Activated naive CD8-positive, alpha-beta T cell treated with anti-CD3 and anti-CD28 coated beads for 36 hours (primary cell): Measurements from ENCODE around the gene CCDC174. TPM values are rescaled to one million over a fixed set of nuclear protein-coding genes. Genes with fewer than 3 reads are reported as not detected.

Source experiments
- DNase-seq: peaks from one replicate; pipeline ENCODE4 v3.0.0; 2021
- H3K27ac Mint-ChIP-seq: one replicate; pipeline ENCODE4 v1.8.0; 2022; ENCODE audit warnings: mild to moderate bottlenecking, moderate library complexity, mixed read lengths
- H3K27me3 Mint-ChIP-seq: one replicate; pipeline ENCODE4 v1.8.0; 2022; ENCODE audit warnings: mild to moderate bottlenecking, mixed read lengths
- H3K36me3 Mint-ChIP-seq: one replicate; pipeline ENCODE4 v1.8.0; 2021; ENCODE audit warnings: mild to moderate bottlenecking, mixed read lengths
- H3K4me1 Mint-ChIP-seq: one replicate; pipeline ENCODE4 v1.8.0; 2021; ENCODE audit warnings: mixed read lengths
- H3K4me3 Mint-ChIP-seq: one replicate; pipeline ENCODE4 v1.8.0; 2022; ENCODE audit warnings: mild to moderate bottlenecking, moderate library complexity, mixed read lengths
- H3K9me3 Mint-ChIP-seq: one replicate; pipeline ENCODE4 v1.8.0; 2022; ENCODE audit warnings: mixed read lengths
- total RNA-seq, 2 experiments: library from RNA; stranded (reverse); gene quantifications; one replicate each; pipeline ENCODE4 v1.2.3, GENCODE V29; 2021

CCDC174 gene
- total RNA-seq, 2 experiments from 2014 or later = 16.1 to 18.6 TPM

DNA sequence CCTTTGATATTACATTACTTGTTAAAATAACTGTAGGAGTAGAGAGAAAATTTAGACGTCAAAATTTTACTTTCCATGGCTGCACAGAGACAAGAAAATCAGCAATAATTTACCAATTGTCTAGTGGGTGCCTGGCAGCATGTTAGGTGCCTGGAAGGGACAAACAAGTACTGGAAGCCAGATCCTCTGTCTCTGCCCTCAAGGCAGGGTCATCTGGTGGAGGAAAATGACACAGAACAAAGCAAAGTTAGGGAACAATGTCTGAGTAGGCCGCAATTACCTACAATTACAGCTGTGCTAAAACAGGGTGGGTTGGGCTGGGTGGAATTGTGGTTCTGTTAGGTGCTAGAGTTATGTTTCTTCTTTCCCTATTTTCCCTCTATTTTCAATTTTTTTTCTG lies 7.4 kb downstream of the CCDC174 start:
- H3K27me3 Mint-ChIP-seq = no peaks in the 10 kb centered on the region
- no peak overlapping the region for H3K27ac Mint-ChIP-seq
- H3K4me1 Mint-ChIP-seq = peaks cover 29% of the 10 kb centered on the region
- no peaks in the 10 kb centered on the region for H3K9me3 Mint-ChIP-seq
- no peak for DNase-seq
- H3K4me3 Mint-ChIP-seq = no peak overlapping the region
- peaks cover 27% of the 10 kb centered on the region for H3K36me3 Mint-ChIP-seq

DNA sequence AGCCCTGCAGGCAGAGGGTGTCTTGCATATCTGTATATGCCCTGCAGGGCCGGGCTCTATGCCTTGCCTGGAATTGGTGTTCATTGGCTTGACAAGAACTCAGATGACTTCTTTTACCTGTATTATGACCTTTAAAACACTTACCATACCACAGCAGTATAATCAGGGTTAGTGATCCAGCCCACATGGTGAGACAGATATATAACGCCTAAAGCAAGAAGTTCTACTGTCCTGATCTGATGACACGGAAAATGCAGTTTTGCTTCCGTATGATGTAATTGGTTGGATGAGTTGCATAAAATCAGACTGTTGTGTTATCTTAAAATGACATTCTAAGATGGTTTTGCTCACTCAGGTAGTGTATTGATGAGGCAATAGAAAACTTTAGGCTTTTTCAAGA lies 9.4 kb downstream of the CCDC174 start:
- no peaks in the 10 kb centered on the region for H3K27me3 Mint-ChIP-seq
- H3K27ac Mint-ChIP-seq = peak overlapping the region; percentile 85
- H3K4me1 Mint-ChIP-seq = peaks cover 22% of the 10 kb centered on the region
- no peak overlapping the region for H3K4me3 Mint-ChIP-seq
- no peak for DNase-seq
- H3K9me3 Mint-ChIP-seq = no peaks in the 10 kb centered on the region
- H3K36me3 Mint-ChIP-seq = peaks cover 30% of the 10 kb centered on the region

DNA sequence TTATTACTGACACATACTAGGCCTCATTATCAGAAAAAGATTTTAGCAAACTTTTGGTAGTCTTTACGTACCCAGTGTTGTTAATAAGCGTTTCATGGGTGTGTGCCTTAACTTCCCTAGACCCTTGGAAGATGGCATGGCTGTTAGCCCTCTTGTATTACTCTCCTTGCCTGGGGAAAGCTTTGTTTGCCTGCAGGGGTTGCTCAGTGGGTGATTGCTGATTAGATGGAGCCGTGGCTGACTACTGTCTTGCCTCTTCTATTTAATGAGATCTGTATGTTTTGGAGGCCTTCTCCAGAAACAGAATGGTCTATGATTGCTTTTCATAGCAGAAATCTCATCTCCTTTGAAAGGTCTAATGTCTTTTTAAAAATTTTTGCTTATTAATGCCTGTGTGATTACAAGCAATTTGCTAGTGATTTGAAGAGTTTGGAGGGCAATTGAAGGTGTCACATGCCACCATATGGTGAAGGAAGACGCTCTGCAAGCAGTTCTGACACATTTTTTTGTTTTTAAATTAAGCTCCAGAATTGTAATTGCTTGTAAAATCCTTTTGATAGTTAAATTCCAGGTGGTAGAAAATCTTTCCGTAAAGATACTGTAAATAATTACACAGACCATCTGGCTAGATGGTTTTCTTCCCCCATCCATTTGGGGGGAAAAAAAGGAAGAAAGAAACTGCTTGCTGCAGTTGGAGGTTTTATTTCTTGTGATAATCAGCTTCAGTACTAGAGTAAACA lies 12.0 kb downstream of the CCDC174 start:
- no peaks in the 10 kb centered on the region for H3K27me3 Mint-ChIP-seq
- peaks cover 23% of the 10 kb centered on the region for H3K36me3 Mint-ChIP-seq
- no peak for DNase-seq
- peak overlapping the region; percentile 42 for H3K27ac Mint-ChIP-seq
- H3K4me1 Mint-ChIP-seq = peaks cover 9% of the 10 kb centered on the region
- H3K4me3 Mint-ChIP-seq = no peak overlapping the region
- no peaks in the 10 kb centered on the region for H3K9me3 Mint-ChIP-seq

DNA sequence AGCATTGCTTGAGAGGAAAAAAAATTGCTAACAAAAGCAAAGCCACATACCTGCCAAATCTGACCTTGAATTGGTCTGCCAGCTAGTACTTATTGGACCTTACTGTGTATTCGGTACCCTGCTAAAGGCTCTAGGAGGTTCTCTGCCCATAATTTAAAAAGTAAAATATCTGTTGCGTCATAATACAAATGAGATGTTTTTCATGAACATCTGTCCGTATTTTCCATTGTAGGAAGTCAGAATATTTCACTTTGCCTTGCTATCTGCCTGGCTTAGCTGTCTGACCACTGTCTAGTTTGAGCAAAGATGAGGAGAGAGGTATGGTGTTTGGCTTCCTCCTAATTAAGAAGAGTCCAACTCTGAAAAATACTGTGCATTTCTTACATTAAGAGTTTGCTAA lies 12.6 kb downstream of the CCDC174 start:
- H3K9me3 Mint-ChIP-seq = no peaks in the 10 kb centered on the region
- DNase-seq = no peak
- H3K27me3 Mint-ChIP-seq = no peaks in the 10 kb centered on the region
- H3K4me1 Mint-ChIP-seq = peaks cover 9% of the 10 kb centered on the region
- H3K27ac Mint-ChIP-seq = peak overlapping the region; percentile 16
- peaks cover 23% of the 10 kb centered on the region for H3K36me3 Mint-ChIP-seq
- no peak overlapping the region for H3K4me3 Mint-ChIP-seq

DNA sequence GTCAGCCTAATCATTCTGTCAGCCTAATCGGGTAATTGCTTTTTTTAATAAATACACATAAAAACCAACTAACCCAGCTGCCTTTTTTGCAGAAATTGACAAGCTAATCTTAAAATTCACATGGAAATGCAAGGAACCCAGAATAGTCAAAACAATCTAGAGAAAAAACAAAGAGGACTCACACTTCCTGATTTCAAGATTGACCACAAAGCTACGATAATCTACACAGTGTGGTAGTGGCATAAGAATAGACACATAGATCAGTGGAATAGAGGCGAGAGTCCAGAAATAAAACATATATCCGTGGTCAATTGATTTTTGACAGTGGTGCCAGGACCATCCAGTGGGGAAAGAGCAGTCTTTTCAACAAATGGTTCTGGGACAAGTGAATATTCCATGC lies 21.0 kb downstream of the CCDC174 start:
- Mint-ChIP-seq H3K36me3 (peaks cover 6% of the 10 kb centered on the region), H3K27ac (no peak overlapping the region), H3K27me3 (no peaks in the 10 kb centered on the region), H3K4me3 (no peak overlapping the region), H3K4me1 (no peaks in the 10 kb centered on the region), H3K9me3 (no peaks in the 10 kb centered on the region)
- DNase-seq = no peak

DNA sequence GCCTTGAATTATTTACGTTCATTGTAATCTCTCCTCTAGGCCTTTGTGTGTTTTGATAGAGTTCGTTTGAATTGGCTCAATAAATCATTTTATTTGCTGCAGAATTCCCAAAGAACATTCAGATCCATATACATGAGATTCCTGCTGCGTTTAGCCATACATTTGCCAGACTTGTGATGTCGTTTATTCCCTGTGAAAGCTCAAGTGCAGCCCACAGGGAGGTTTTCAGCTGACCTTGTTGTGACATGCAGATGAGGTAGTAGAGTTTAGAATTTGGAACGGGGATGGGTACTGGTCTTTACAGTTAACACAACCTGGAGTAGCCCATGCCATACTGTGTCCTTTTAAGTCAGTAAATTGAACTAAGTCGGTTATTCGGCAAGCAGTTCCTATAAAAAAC lies 23.3 kb downstream of the CCDC174 start, which contains the start of gene C3orf20:
TSS of gene C3orf20 (plus strand) at position 301 of the 400 bp plus-strand sequence. CDS start 7,573 bp downstream, outside the sequence.
- no peak within 1 kb of the TSS for H3K27ac Mint-ChIP-seq
- no peak within 1 kb of the TSS for H3K4me3 Mint-ChIP-seq
- H3K4me1 Mint-ChIP-seq = no peaks in the 10 kb centered on the region
- no peaks in the 10 kb centered on the region for H3K9me3 Mint-ChIP-seq
- H3K36me3 Mint-ChIP-seq = peaks cover 5% of the 10 kb centered on the region
- DNase-seq = no peak
- no peaks in the 10 kb centered on the region for H3K27me3 Mint-ChIP-seq

DNA sequence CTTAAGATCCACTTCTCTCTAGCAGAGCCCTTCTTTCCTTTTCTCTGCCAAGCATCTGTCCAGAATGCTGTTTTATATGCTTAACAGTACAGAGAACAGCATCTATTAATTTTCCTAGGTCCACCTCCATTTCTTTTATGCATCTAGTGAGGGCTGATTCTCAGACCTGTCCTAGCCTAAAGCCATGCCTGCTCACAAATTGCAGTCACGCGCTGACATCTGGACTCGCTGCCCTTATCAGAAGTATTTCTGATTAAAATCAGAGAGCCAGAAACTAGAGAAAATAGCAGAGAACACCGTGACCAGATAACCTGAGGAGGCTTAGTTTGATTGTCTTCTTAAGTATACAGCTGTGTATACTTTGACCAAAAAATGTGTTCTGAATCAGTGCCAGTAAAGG lies 25.3 kb downstream of the CCDC174 start:
- H3K36me3 Mint-ChIP-seq = peaks cover 7% of the 10 kb centered on the region
- no peak for DNase-seq
- peaks cover 6% of the 10 kb centered on the region for H3K9me3 Mint-ChIP-seq
- H3K27ac Mint-ChIP-seq = no peak overlapping the region
- H3K27me3 Mint-ChIP-seq = no peaks in the 10 kb centered on the region
- no peaks in the 10 kb centered on the region for H3K4me1 Mint-ChIP-seq
- H3K4me3 Mint-ChIP-seq = no peak overlapping the region

DNA sequence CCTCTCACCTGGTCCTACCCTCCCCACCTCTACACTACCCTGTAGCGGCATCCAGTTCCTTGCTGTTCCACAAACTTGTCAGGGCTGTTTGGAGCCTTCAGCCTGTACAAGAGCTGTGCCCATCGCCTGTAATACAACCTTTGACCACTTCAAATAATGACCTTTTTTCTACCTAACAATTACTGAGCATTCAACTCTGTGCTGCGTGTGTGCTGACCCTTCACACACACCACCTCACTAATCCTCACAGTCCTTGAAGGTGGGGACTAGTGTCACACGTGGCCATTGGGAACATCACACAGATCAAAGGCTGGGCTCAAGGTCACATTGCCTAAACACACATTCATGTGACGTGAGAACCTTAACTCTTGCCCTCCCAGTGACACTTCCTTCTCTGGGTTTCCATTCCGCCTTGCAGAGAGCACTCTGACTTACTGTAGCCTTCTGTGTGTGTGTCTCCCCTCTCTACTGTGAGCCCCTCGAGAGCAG lies 26.5 kb downstream of the CCDC174 start:
- H3K9me3 Mint-ChIP-seq = peaks cover 6% of the 10 kb centered on the region
- no peak for DNase-seq
- H3K36me3 Mint-ChIP-seq = peaks cover 5% of the 10 kb centered on the region
- no peak overlapping the region for H3K4me3 Mint-ChIP-seq
- no peaks in the 10 kb centered on the region for H3K4me1 Mint-ChIP-seq
- no peaks in the 10 kb centered on the region for H3K27me3 Mint-ChIP-seq
- no peak overlapping the region for H3K27ac Mint-ChIP-seq

DNA sequence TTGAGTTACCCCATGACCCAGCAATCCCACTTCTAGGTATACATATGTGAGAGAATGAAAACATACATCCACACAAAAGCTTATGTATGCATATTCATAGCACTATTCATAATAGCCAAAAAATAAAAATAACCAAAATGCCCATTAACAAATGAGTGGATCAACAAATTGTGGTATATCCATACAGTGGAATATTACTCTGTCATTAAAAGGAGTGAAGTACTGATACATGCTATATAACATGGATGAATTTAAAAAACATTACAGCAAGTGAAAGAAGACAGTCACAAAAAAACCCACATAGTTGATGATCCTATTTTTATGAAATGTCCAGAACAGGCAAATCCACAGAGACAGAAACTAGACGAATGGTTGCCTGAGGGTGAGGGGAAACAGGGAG lies 28.6 kb downstream of the CCDC174 start:
- peaks cover 4% of the 10 kb centered on the region for H3K36me3 Mint-ChIP-seq
- H3K27ac Mint-ChIP-seq = no peak overlapping the region
- no peak for DNase-seq
- H3K4me1 Mint-ChIP-seq = no peaks in the 10 kb centered on the region
- no peaks in the 10 kb centered on the region for H3K27me3 Mint-ChIP-seq
- H3K4me3 Mint-ChIP-seq = no peak overlapping the region
- H3K9me3 Mint-ChIP-seq = peaks cover 6% of the 10 kb centered on the region

DNA sequence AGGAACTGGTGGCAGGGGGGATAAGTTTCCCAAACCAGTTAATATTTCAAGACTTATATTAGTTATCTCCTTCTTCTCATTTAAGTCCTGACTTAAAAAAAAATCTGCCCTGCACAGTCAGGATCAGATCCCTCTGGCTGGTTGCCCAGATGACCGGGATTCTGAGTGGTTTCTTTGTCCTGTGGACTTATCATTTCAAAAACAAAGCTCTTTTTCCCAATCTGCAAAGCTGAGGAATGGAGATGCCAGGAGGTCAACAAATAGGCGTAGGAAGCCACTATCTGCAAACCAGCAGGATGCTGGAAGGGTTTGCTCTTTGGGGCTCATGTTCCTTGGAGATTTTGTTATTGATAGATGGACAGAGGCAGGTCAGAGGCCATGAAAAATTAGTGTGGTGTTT lies 29.2 kb downstream of the CCDC174 start:
- Mint-ChIP-seq H3K4me1 (peaks cover 5% of the 10 kb centered on the region), H3K36me3 (peaks cover 4% of the 10 kb centered on the region), H3K4me3 (no peak overlapping the region), H3K9me3 (peaks cover 6% of the 10 kb centered on the region), H3K27me3 (no peaks in the 10 kb centered on the region), H3K27ac (no peak overlapping the region)
- no peak for DNase-seq

DNA sequence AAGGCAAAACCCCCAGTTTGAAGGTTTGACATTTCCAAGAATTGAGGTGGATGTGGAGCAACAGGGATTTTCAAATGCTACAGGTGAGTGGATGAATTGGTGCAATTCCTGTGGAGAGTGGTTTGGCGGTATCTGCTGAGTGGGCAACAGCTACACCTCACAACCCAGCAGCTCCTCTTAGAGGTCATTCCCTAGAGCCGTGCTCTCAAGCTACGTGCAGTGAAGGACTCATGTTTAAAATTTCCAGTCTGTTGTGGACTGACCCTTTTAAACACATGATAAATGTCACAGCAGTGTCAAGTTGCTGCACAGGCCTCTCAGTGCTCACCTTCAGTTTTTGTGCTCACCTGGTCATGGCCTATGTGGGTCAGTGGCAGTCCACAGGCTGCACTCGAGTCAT lies 32.9 kb downstream of the CCDC174 start:
- H3K9me3 Mint-ChIP-seq = peaks cover 6% of the 10 kb centered on the region
- no peak overlapping the region for H3K4me3 Mint-ChIP-seq
- H3K36me3 Mint-ChIP-seq = peaks cover 4% of the 10 kb centered on the region

DNA sequence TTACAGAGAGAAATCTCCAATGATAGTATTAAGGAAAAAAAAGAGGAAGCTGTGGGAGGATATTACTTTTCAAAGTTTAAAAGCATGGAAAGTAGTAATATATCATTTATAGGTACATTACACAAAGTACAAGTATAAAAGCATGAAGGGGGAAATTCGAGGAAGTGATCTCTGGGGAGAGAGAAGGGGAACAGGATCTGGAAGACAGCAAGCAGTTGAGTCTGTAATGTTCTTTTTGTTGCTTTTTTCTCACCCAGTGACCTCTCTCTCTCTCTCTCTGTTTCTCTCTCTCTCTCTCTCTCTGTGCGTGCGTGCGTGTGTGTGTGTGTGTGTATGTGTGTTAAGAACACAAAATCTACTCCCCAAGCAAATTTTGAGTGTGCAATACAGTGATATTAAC lies 33.6 kb downstream of the CCDC174 start:
- Mint-ChIP-seq H3K27ac (no peak overlapping the region), H3K4me1 (peaks cover 15% of the 10 kb centered on the region), H3K36me3 (peaks cover 2% of the 10 kb centered on the region), H3K4me3 (no peak overlapping the region), H3K27me3 (no peaks in the 10 kb centered on the region), H3K9me3 (peaks cover 3% of the 10 kb centered on the region)
- no peak for DNase-seq

More for the DNA sequence above, 32.9 kb downstream of the CCDC174 start:
- no peak for DNase-seq
- H3K27ac Mint-ChIP-seq = no peak overlapping the region
- H3K27me3 Mint-ChIP-seq = no peaks in the 10 kb centered on the region
- peaks cover 13% of the 10 kb centered on the region for H3K4me1 Mint-ChIP-seq

DNA sequence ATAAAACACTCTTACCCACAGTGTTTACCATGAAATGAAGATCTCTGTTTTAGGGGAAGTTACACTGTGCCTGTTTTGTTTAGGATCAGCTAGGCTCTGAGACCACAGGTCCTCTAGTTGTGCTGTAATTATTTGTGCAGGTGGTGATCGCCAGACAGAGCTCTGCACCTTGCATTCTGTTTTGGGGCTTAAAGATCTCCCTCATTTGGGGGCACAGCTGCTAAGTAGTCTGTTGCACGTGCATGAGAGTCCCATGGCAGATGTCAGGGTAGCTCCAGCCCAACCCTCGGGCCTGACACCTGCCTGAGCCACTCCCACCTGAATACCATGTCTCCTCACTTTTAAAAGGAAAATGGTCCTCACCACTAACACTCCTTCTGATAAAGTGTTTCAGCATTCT lies 35.8 kb downstream of the CCDC174 start:
- H3K4me1 Mint-ChIP-seq = peaks cover 15% of the 10 kb centered on the region
- H3K4me3 Mint-ChIP-seq = no peak overlapping the region

DNA sequence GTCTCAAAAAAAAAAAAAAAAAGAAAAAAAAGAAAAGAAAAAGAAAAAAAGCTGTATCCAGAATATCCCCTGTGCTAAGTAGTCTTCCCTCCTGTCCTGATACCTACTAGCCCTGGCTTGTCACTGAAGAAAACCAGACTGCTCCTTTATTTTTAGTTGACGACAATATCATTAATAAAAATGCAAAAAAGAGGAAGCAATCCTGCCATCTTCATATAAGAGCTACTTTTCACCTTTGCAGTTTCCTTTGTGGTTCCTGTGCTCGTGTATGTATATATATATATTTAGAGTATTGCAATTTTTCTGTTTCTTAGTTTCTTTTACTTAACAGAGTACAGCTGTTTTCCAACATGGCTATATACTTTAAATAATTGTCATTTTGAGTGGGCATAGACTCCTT lies 37.0 kb downstream of the CCDC174 start:
- H3K36me3 Mint-ChIP-seq = no peaks in the 10 kb centered on the region
- DNase-seq = no peak
- H3K9me3 Mint-ChIP-seq = peaks cover 1% of the 10 kb centered on the region
- no peak overlapping the region for H3K27ac Mint-ChIP-seq
- no peaks in the 10 kb centered on the region for H3K27me3 Mint-ChIP-seq
- H3K4me3 Mint-ChIP-seq = no peak overlapping the region
- H3K4me1 Mint-ChIP-seq = peaks cover 15% of the 10 kb centered on the region

More for the DNA sequence above, 35.8 kb downstream of the CCDC174 start:
- H3K27ac Mint-ChIP-seq = no peak overlapping the region
- no peaks in the 10 kb centered on the region for H3K36me3 Mint-ChIP-seq
- no peaks in the 10 kb centered on the region for H3K9me3 Mint-ChIP-seq
- DNase-seq = no peak
- no peaks in the 10 kb centered on the region for H3K27me3 Mint-ChIP-seq

DNA sequence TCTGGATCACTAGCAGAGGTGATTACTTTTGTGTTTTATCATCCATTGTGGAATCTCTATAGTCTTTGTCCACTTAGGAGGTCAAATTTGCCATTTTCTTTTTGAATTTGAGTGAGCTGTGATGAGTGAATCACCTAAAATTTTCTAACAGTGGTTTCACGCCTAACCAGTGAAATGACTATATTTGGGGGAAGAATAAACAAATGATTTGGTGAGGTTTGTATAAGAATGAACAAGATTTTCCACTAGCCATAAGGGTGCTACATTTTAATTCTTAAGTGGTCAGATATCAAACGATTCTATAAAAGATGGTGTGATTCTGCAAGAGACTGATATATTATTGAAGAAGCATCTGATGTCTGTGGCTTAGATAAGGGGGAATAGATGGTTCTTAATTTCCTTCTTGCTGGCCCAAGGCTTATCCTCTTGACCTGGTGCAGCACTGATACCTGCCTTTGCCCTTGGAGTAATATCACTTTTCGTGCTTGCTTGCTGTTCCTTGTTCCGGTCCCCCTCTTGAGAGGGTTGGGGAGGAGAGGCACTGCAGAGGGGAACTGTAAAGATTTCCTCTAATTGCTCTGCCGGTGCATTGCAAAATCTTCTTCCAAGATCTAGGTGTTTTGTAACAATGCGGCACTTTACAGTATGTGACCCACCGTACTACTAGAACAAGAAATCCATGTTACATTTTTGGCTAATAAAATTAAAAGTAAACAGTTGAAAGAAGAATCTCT lies 37.9 kb downstream of the CCDC174 start:
- no peak overlapping the region for H3K27ac Mint-ChIP-seq
- H3K4me3 Mint-ChIP-seq = no peak overlapping the region
- no peaks in the 10 kb centered on the region for H3K27me3 Mint-ChIP-seq
- no peak for DNase-seq
- H3K4me1 Mint-ChIP-seq = peaks cover 15% of the 10 kb centered on the region
- H3K36me3 Mint-ChIP-seq = peaks cover 2% of the 10 kb centered on the region
- peaks cover 3% of the 10 kb centered on the region for H3K9me3 Mint-ChIP-seq
